Fibroblast of skin of left quadriceps (primary cell): Measurements from ENCODE around the gene SUPT20H.
"Not testable (repeated sequence)": the region's sequence is repeated elsewhere in the genome, so short reads cannot be mapped to it uniquely, and the experiment has no call there.

Source experiments
- DNase-seq, 2 experiments: peaks; one replicate each; pipeline ENCODE4 v3.0.0-alpha.2; 2013; ENCODE audit warnings: low read depth in 2 of 2

The SUPT20H gene

DNA sequence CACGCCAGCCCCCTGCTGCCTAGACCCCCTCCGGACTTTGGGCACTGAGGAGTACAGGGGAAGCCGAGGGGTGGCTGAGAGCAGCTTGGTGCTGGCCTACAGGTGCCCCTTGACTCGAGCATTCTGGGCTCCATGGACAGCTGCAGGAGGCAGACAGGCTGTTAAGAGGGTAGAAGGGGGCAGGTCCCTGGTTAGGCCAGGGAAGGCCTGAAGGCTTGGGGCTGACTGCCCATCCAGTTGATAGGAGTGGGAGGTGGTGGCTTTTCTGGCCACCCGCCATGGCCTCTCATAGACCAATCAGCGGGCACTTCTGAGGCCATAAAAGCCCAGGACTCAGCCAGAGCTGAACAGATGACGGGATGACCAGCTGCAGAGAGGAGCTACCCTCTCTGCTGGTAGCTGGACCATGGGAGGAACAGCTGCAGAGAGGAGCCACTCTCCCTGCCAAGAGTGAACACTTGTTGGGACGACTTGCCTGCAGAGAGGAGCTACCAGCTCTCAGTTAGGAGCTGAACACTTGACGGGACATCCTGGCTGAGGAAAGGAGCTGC lies 10.7 kb upstream of the SUPT20H start:
- DNase-seq, result no peak

- no peak for DNase-seq
Measured at GRCh38 chr13:37069597-37070103, 10.2 kb upstream of the SUPT20H start.

- no peak for DNase-seq
Measured at GRCh38 chr13:37068962-37069361, 9.5 kb upstream of the SUPT20H start.

DNA sequence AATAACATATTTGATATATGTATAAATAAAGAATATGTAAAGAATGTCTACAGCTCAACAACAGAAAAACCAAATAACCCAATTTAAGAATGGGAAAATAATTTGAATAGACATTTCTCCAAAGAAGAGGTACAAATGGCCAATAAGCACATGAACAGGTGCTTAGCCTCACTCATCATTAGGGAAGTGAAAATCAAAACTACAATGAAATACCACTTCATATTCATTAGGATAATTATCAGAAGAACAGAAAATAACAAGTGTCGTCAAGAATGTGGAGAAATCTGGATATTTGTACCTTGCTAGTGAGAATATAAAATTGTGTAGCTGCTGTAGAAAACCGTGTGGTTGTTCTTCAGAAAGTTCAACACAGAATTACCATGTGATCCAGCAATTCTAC lies 8.4 kb upstream of the SUPT20H start:
- DNase-seq, result no peak

- DNase-seq, result no peak
Measured at GRCh38 chr13:37065890-37066526, 6.5 kb upstream of the SUPT20H start.

GRCh38 chr13:37059848-37060192 lies 332 bp upstream of the SUPT20H start:
- no peak for DNase-seq

DNA sequence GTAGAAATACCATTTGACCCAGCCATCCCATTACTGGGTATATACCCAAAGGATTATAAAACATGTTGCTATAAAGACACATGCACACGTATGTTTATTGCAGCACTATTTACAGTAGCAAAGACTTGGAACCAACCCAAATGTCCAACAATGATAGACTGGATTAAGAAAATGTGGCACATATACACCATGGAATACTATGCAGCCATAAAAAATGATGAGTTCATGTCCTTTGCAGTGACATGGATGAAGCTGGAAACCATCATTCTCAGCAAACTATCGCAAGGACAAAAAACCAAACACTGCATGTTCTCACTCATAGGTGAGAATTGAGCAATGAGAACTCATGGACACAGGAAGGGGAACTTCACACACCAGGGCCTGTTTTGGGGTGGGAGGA lies 3.3 kb downstream of the SUPT20H start:
- not testable (repeated sequence) for DNase-seq

DNA sequence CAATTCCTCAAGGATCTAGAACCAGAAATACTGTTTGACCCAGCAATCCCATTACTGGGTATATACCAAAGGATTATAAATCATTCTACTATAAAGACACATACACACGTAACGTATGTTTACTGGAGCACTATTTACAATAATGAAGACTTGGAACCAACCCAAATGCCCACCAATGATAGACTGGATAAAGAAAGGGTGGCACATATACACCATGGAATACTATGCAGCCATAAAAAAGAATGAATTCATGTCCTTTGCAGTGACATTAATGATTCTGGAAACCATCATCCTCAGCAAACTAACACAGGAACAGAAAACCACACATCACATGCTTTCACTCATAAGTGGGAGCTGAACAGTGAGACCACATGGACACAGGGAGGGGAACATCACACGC lies 6.4 kb downstream of the SUPT20H start:
- DNase-seq, result not testable (repeated sequence)

DNA sequence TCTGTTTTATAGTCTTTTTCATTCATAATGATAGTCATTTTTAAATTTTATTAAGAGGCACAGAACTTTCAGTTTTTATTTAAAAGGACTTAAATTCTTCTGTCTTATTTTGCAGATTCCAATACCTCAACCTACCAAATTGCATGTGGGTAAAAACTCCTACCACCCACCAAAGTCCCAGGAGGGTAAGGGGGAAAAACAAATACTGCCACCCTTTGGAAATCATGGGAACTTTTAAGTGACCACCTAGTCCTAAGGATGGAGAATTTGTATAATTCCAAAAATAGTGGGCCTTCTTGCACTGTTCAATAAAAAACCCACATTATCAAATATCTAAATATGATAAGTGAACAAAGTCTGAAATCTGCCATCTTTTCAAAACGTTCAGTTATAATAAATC lies 9.7 kb downstream of the SUPT20H start:
- DNase-seq, result no peak

DNA sequence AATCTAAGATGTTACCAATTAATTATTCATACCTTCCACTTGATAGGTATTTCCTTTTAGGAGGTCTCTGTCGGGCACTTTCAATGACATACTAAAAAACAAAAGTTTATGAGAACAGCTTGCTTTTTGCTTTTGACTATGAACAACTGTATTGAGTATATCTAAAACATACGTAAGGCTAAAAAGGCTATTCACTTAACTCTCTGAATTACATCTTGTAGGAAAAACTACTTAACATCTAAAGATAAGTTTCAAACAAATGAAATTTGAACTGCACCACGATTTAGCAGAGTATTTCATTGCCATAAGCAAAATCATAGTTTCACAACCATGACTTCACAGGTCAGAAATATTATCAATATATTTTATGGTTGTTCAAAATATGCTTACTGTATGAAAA lies 11.6 kb downstream of the SUPT20H start:
- no peak for DNase-seq

DNA sequence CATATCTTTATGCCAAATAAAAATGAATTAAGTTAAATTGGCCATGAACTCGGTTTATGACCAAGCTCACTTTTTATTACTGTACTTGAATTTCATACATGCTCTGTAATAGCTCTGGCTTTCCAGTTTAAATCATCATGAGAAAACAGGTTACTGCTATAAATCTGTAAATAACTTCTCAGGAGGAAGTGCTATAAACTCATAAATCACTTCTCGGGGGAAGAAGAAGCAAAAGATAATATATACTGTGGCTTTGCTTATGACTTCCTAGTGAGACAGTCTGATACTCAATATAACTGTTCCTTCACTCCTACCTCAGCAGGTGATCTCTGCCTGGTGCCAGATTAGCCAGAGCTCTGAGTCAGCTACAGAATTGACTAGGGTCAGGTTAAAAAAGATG lies 12.5 kb downstream of the SUPT20H start:
- no peak for DNase-seq

DNA sequence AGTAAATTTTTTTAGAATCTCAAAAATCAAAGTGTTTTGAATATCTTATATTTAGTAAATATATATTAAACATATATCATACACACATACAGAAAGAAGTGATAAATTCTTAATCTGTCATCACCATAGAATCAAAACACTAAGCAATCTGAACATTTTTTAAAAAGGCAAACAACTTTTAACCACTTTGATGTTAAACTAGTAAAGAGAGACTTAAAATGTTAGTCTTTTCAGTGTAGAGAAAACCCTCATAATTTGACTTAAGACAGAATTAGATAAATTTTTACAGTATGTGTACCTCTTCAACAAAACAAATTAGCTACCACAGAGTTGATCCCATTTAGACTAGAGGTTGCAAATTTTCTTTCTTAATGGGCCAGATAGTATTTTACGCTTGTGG lies 13.4 kb downstream of the SUPT20H start:
- DNase-seq, result no peak

DNA sequence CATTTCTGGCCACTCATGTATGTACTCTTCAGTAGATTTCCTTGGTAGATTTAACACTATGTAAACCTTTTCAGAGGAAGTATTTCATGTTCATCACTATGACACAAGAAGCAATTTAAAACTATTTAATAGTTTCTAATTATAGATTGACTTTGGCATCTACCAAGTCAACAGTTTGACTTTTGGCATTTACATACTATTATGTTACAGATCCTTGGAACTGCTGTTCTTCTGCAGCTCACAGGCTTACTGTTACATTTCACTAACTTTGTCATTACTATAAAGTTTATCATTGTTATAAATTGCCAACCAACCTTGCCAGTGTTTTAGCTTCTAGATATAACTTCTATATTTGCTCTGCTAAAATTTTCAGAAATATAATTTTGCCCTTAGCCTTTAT lies 18.7 kb downstream of the SUPT20H start:
- no peak for DNase-seq

DNA sequence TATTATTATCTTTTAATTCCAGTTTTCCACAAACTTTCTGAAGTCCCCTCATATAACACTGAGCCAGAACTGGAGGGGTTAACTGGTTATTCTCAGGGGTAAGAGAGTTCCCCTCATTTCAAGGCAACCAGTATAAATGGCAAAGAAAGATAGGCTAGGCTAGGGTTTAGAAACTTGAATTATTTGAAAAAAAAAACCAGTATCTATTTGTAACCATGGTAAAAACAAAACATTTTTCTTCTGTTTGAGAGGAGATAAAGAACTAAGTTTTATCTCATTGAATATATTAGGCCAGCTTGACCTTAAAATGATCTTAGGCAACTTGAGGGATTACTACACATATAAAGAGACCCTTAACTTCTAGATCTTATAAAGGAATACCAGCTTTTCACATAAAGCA lies 19.6 kb downstream of the SUPT20H start:
- no peak for DNase-seq

- DNase-seq, result no peak
Measured at GRCh38 chr13:37037241-37037640, 22.2 kb downstream of the SUPT20H start.

- DNase-seq, result peak in 1 of 2 experiments; percentile 8
Measured at GRCh38 chr13:37029617-37030016, 29.9 kb downstream of the SUPT20H start.

DNA sequence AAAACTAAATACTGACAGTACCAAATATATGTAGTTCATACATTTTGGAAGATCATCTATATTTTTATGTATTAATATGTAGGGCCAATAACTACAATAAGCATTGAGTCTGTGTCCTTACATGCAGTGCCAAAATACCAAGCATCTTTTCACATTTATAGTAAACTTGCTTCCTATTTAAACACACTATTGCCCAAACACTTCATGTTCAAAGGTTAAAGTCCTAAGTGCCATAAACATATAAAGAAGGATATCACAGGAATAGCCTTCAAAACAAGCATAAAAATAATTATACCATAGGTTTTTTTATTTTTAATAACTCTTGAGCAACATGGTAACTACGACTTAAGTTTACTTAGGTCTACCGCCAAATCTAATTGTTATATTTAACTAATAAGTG lies 31.8 kb downstream of the SUPT20H start:
- DNase-seq, result no peak

- no peak for DNase-seq
Measured at GRCh38 chr13:37026771-37027170, 32.7 kb downstream of the SUPT20H start.

- no peak for DNase-seq
Measured at GRCh38 chr13:37023871-37024270, 35.6 kb downstream of the SUPT20H start.

DNA sequence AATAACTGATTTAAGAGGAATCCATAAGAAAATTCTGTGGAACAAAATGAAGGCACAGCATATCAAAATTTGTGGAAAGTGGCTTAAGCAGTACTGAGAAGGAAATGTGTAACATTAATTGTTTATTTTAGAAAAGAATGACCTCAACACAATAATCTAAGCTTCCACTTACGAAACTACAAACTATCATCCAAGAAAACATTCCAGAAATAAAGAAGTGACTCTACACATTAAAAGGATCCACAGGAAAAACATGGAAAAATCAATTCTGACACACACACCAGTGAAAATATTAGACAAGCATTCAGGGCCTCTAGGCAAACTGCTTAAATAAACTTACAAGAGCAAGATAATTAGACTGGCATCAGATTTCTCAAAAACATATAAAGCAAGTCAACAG lies 44.9 kb downstream of the SUPT20H start:
- no peak for DNase-seq

GRCh38 chr13:37011788-37012187 lies 47.7 kb downstream of the SUPT20H start:
- no peak for DNase-seq

GRCh38 chr13:37011002-37011401 lies 48.5 kb downstream of the SUPT20H start:
- no peak for DNase-seq

- no peak for DNase-seq
Measured at GRCh38 chr13:37010424-37010823, 49.1 kb downstream of the SUPT20H start.

DNA sequence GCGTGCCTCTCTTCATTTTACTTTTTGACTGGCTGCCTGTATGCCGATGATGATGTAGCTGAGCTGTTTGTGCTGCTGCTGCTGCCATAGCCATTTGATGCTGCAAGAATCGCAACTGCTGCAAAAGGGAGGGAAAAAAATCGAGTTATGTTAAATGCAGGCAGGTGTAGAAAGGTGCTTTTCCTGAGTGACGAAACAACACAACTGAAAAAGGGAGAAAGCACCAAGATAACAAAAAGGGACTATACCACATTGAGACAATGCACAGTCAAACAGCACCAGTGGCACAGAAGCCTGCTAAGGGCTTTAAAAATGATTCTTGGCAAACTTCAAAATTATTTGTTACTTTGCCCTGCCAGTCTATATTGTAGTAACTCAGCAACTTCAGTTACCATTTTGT lies 49.8 kb downstream of the SUPT20H start:
- no peak for DNase-seq
